ENCODE results near the gene TRAM2.

GRCh38 chr6:52534363-52534762, 42.5 kb downstream of the TRAM2 start:
- no peak for TF ChIP-seq POLR2A (IDR thresholded peaks at IDR 0.05)
- no peak for TF ChIP-seq CTCF (IDR thresholded peaks at IDR 0.05)

All from right lobe of liver (tissue), 4 donors.